Keratinocyte (primary cell): ENCODE measurements around the gene ERBB2. TPM values are rescaled to one million over a fixed set of nuclear protein-coding genes. Genes with fewer than 3 reads are reported as not detected.

Experiments
- DNase-seq: peaks from one replicate; pipeline ENCODE4 v3.0.0-alpha.2; 2011; ENCODE audit warnings: low read depth, missing footprints, low spot score
- FAIRE-seq: peaks from 2 replicates; lab custom pipeline; 2011; peaks lifted over from hg19 to GRCh38; lab: Jason Lieb, UNC
- H2AFZ ChIP-seq: 2 replicates; pipeline ENCODE4 v1.6.0; 2012; ENCODE audit warnings: low read length, control low read depth, inconsistent platforms; ENCODE audit not compliant: control insufficient read depth
- H3K27ac ChIP-seq: 2 replicates; pipeline ENCODE4 v1.5.1; 2011; ENCODE audit warnings: low read length; ENCODE audit not compliant: control insufficient read depth, insufficient read depth
- H3K27me3 ChIP-seq: 3 replicates; pipeline ENCODE4 v1.6.0; 2011; ENCODE audit warnings: low read length; ENCODE audit not compliant: control insufficient read depth, insufficient read depth; ENCODE audit errors: extremely low read depth
- H3K36me3 ChIP-seq, 2 experiments: 2 replicates in 1 of 2; 3 replicates in 1 of 2; pipeline ENCODE4 v1.5.1; 2011; ENCODE audit warnings: low read length in 2 of 2, mild to moderate bottlenecking in 1 of 2; ENCODE audit not compliant: control insufficient read depth in 2 of 2, insufficient read depth in 2 of 2; ENCODE audit errors: extremely low read depth in 1 of 2
- H3K4me1 ChIP-seq: 3 replicates; pipeline ENCODE4 v1.5.1; 2011; ENCODE audit warnings: low read length; ENCODE audit not compliant: control insufficient read depth, insufficient read depth; ENCODE audit errors: extremely low read depth
- H3K4me2 ChIP-seq: 3 replicates; pipeline ENCODE4 v1.6.0; 2011; ENCODE audit warnings: low read depth, low read length; ENCODE audit not compliant: control insufficient read depth, insufficient read depth; ENCODE audit errors: extremely low read depth
- H3K4me3 ChIP-seq, 3 experiments: fragments of 200-600 bp in 1 of 3; sonication (generic) in 1 of 3; 2 replicates in 2 of 3; 3 replicates in 1 of 3; pipeline ENCODE4 v1.5.1; 2011 to 2016; ENCODE audit warnings: low read length in 3 of 3, mild to moderate bottlenecking in 3 of 3, control low read depth in 2 of 3, inconsistent platforms in 1 of 3, low read depth in 1 of 3, mixed read lengths in 1 of 3, mixed run types in 1 of 3, moderate library complexity in 1 of 3; ENCODE audit not compliant: control insufficient read depth in 2 of 3, insufficient read depth in 2 of 3; ENCODE audit errors: extremely low read depth in 1 of 3
- H3K79me2 ChIP-seq: 2 replicates; pipeline ENCODE4 v1.6.0; 2012; ENCODE audit warnings: low read length; ENCODE audit not compliant: control insufficient read depth, insufficient read depth
- H3K9ac ChIP-seq: 3 replicates; pipeline ENCODE4 v1.6.0; 2011; ENCODE audit warnings: low read length; ENCODE audit not compliant: control insufficient read depth, insufficient read depth; ENCODE audit errors: extremely low read depth
- H3K9me1 ChIP-seq: 3 replicates; pipeline ENCODE4 v1.6.0; 2011; ENCODE audit warnings: low read length; ENCODE audit not compliant: control insufficient read depth, insufficient read depth; ENCODE audit errors: extremely low read depth
- H3K9me3 ChIP-seq: 2 replicates; pipeline ENCODE4 v1.5.1; 2012; ENCODE audit warnings: low read depth, low read length; ENCODE audit not compliant: control insufficient read depth
- H4K20me1 ChIP-seq: 3 replicates; pipeline ENCODE4 v1.6.0; 2011; ENCODE audit warnings: low read length; ENCODE audit not compliant: control insufficient read depth, insufficient read depth; ENCODE audit errors: extremely low read depth
- EZH2 ChIP-seq: IDR thresholded peaks from one replicate; pipeline ENCODE4 v1.6.1; 2012; ENCODE audit warnings: inconsistent platforms, mild to moderate bottlenecking, low read length, moderate library complexity
- dilution Hi-C: fragments of 300-500 bp; cut with MboI; formaldehyde crosslinking; loops from one replicate; pipeline ENCODE4 v1.7.0; 2020; ENCODE audit warnings: low sequenced_read_pairs; ENCODE audit not compliant: extremely low pct_ligation_motif_present
- polyA plus RNA-seq, 5 experiments: library from polyadenylated mRNA; depleted of rRNA in 3 of 5; stranded (reverse) in 3 of 5; stranded (forward) in 1 of 5; unstranded in 1 of 5; fragments of >200 nt; gene quantifications; 1 replicate in 1 of 5; 2 replicates in 3 of 5; 3 replicates in 1 of 5; pipeline versions ENCODE4 v1.2.1 to v1.2.3, GENCODE V29; 2011 to 2012; ENCODE audit warnings: missing spikeins in 2 of 5, low read depth in 1 of 5, low replicate concordance in 1 of 5
- TF ChIP-seq, protein P1 (sequence below), 3 experiments: IDR thresholded peaks in 1 of 3; conservative IDR thresholded peaks in 1 of 3; optimal IDR thresholded peaks in 1 of 3; 2 replicates in 2 of 3; 3 replicates in 1 of 3; pipeline versions ENCODE3 to v1.5.1; 2011; ENCODE audit warnings: low read length in 3 of 3, mild to moderate bottlenecking in 3 of 3, moderate library complexity in 2 of 3, control low read depth in 1 of 3, inconsistent platforms in 1 of 3; ENCODE audit not compliant: insufficient read depth in 2 of 3; ENCODE audit errors: extremely low read depth in 1 of 3

The ERBB2 gene
- polyA plus RNA-seq, 1 donor (not counting 4 experiments of a cell fraction or from before 2014, with no cell fraction given), result 21.4 TPM

DNA sequence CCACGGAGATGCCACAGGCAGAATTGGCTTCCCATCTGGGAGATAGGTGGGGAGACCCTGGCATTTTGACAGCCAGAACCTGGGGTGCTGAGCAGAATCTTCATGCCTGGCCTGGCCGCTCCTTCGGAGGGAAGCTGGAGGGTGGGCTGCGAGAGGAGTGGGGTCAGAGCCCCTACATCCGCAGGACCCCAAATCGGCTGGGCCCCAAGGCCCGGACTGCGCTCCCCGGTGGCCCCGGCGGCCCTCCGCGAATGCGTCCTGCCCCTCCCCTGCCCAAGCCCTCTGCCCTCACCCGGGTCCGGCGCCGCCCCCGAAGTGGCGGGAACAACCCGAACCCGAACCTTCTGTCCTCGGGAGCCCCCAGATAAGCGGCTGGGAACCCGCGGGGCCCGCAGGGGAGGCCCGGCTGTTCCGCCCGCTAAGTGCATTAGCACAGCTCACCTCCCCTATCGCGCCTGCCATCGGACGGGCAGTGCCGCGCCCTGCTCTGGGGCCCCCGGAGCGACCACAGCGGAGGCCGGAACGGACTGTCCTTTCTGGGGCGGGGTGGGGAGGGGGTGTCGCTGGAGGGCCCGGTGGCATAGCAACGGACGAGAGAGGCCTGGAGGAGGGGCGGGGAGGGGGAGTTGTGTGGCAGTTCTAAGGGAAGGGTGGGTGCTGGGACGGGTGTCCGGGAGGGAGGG lies 32.5 kb upstream of the ERBB2 start:
- H3K9me1 ChIP-seq, result no peaks in the 10 kb centered on the region
- H3K9ac ChIP-seq, result no peak overlapping the region
- DNase-seq, result no peak
- no peaks in the 10 kb centered on the region for H3K79me2 ChIP-seq
- H2AFZ ChIP-seq, result no peak overlapping the region
- H3K4me1 ChIP-seq, result peaks cover 8% of the 10 kb centered on the region
- no peak overlapping the region for H3K27ac ChIP-seq
- TF ChIP-seq, protein P1, sequence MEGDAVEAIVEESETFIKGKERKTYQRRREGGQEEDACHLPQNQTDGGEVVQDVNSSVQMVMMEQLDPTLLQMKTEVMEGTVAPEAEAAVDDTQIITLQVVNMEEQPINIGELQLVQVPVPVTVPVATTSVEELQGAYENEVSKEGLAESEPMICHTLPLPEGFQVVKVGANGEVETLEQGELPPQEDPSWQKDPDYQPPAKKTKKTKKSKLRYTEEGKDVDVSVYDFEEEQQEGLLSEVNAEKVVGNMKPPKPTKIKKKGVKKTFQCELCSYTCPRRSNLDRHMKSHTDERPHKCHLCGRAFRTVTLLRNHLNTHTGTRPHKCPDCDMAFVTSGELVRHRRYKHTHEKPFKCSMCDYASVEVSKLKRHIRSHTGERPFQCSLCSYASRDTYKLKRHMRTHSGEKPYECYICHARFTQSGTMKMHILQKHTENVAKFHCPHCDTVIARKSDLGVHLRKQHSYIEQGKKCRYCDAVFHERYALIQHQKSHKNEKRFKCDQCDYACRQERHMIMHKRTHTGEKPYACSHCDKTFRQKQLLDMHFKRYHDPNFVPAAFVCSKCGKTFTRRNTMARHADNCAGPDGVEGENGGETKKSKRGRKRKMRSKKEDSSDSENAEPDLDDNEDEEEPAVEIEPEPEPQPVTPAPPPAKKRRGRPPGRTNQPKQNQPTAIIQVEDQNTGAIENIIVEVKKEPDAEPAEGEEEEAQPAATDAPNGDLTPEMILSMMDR (optimal IDR thresholded peaks at IDR 0.05 in 1 of 3, IDR thresholded peaks at IDR 0.05 in 1 of 3, conservative IDR thresholded peaks at IDR 0.05 in 1 of 3; ENCODE audit: extremely low read depth in 1 of 3, insufficient read depth in 2 of 3, low read length in 3 of 3), result no peak
- TF ChIP-seq EZH2, result peak; percentile 79
- no peaks in the 10 kb centered on the region for H3K9me3 ChIP-seq
- H3K4me3 ChIP-seq, result no peak overlapping the region
- H3K36me3 ChIP-seq, result peaks cover 0 to 2% of the 10 kb centered on the region in 2 experiments
- dilution Hi-C loops, result no loop called here
- H3K27me3 ChIP-seq, result peaks cover 45% of the 10 kb centered on the region
- FAIRE-seq, result no peak
- H3K4me2 ChIP-seq, result no peak overlapping the region
- no peaks in the 10 kb centered on the region for H4K20me1 ChIP-seq

DNA sequence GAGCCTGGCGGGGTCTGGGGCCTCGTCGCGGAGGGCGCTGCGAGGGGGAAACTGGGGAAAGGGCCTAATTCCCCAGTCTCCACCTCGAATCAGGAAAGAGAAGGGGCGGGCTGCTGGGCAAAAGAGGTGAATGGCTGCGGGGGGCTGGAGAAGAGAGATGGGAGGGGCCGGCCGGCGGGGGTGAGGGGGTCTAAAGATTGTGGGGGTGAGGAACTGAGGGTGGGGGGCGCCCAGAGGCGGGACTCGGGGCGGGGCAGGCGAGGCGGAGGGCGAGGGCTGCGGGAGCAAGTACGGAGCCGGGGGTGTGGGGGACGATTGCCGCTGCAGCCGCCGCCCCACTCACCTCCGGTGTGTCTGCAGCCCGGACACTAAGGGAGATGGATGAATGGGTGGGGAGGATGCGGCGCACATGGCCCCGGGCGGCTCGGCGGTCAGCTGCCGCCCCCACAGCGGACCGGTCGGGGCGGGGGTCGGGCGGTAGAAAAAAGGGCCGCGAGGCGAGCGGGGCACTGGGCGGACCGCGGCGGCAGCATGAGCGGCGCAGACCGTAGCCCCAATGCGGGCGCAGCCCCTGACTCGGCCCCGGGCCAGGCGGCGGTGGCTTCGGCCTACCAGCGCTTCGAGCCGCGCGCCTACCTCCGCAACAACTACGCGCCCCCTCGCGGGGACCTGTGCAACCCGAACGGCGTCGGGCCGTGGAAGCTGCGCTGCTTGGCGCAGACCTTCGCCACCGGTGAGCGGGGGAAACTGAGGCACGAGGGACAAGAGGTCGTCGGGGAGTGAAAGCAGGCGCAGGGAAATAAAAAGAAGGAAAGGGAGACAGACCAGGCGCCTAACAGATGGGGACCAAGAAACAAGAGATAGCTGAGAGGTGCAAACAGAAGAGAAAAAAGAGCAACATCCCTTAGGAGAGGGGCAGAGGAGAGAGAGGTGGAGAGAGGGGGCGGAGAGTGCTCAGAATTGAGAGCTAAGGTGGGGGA lies 31.6 kb upstream of the ERBB2 start, which contains the start of gene PNMT:
Gene PNMT (plus strand): TSS at position 509 of the 980 bp plus-strand sequence. CDS start 23 bp downstream, at position 532.
- Histone ChIP-seq H3K27ac (no peak within 1 kb of the TSS), H3K9me1 (no peaks in the 10 kb centered on the region), H3K36me3 (peaks cover 0 to 2% of the 10 kb centered on the region in 2 experiments), H2AFZ (peak within 1 kb of the TSS; percentile 30), H3K27me3 (peaks cover 45% of the 10 kb centered on the region), H3K4me3 (peak within 1 kb of the TSS in 2 of 3 experiments; percentile 17 to 38), H3K9ac (peak within 1 kb of the TSS; percentile 33), H3K9me3 (no peaks in the 10 kb centered on the region), H4K20me1 (no peaks in the 10 kb centered on the region), H3K4me2 (peak within 1 kb of the TSS; percentile 44), H3K4me1 (peaks cover 8% of the 10 kb centered on the region), H3K79me2 (no peaks in the 10 kb centered on the region)
- DNase-seq, result no peak
- TF ChIP-seq, protein P1 (optimal IDR thresholded peaks at IDR 0.05 in 1 of 3, IDR thresholded peaks at IDR 0.05 in 1 of 3, conservative IDR thresholded peaks at IDR 0.05 in 1 of 3; ENCODE audit: extremely low read depth in 1 of 3, insufficient read depth in 2 of 3, low read length in 3 of 3), result peak; percentile 55 to 79 (median 78)
- TF ChIP-seq EZH2, result peak; percentile 88
- dilution Hi-C loops, result no loop called here
- no peak for FAIRE-seq
